HepG2 (cell line): ENCODE data around the gene ICAM5. TPM values are rescaled to one million over a fixed set of nuclear protein-coding genes. Genes with fewer than 3 reads are reported as not detected.

Experiments
- ATAC-seq: fragments of 200-7000 bp; cut with Tn5 transposase; 3 replicates; pipeline ENCODE4 v1.9.1; 2020; ENCODE audit warnings: mild to moderate bottlenecking, moderate library complexity
- BruUV-seq: library from RNA; stranded (reverse); fragments of 400-500 nt; replicated peaks from 2 replicates; lab custom pipeline; 2021; lab: Mats Ljungman, UMichigan
- CTCF ChIA-PET: fragments of 300-600 bp; formaldehyde crosslinking; extraction: SDS; loops from one replicate; lab custom pipeline; 2021; ENCODE audit warnings: low total read pairs, inconsistent platforms, low intra/inter-chr PET ratio; lab: Yijun Ruan, JAX
- POLR2A ChIA-PET: fragments of 350-600 bp; sonication (Branson Sonifier 250); formaldehyde crosslinking; loops from one replicate; lab custom pipeline; 2020; ENCODE audit warnings: antibody characterized with exemption, inconsistent platforms; lab: Yijun Ruan, JAX
- DNase-seq: peaks from one replicate; pipeline ENCODE4 v3.0.0-alpha.2; 2015; ENCODE audit warnings: low spot score
- FAIRE-seq: peaks from 3 replicates; lab custom pipeline; 2011; peaks lifted over from hg19 to GRCh38; lab: Jason Lieb, UNC
- H2AFZ ChIP-seq: one replicate; pipeline ENCODE4 v1.6.1; 2011; ENCODE audit warnings: low read length, inconsistent platforms
- H3K27ac ChIP-seq: fragments of 300-600 bp; 3 replicates; pipeline ENCODE4 v1.8.0; 2011; ENCODE audit warnings: mixed run types, mild to moderate bottlenecking, mixed read lengths, low read length, inconsistent platforms; ENCODE audit not compliant: insufficient read depth; ENCODE audit errors: extremely low read length
- H3K27me3 ChIP-seq, 2 experiments: fragments of 200-600 bp in 1 of 2; 2 replicates in 1 of 2; 3 replicates in 1 of 2; pipeline versions ENCODE4 v1.6.0 to v1.8.0; 2011; ENCODE audit warnings: low read length in 2 of 2, mild to moderate bottlenecking in 2 of 2, moderate library complexity in 2 of 2, inconsistent platforms in 1 of 2; ENCODE audit not compliant: insufficient read depth in 2 of 2, control insufficient read depth in 1 of 2
- H3K36me3 ChIP-seq, 2 experiments: fragments of 200-600 bp in 1 of 2; replicated peaks in 1 of 2; 2 replicates in 1 of 2; 3 replicates in 1 of 2; pipeline versions ENCODE4 v1.5.1 to v1.8.0; 2011; ENCODE audit warnings: low read length in 2 of 2, inconsistent platforms in 1 of 2; ENCODE audit not compliant: insufficient read depth in 2 of 2, control insufficient read depth in 1 of 2
- H3K4me1 ChIP-seq: 2 replicates; pipeline ENCODE4 v1.5.1; 2012; ENCODE audit warnings: low read length, inconsistent platforms; ENCODE audit not compliant: insufficient read depth
- H3K4me2 ChIP-seq: 2 replicates; pipeline ENCODE4 v1.6.0; 2011; ENCODE audit warnings: low read depth, low read length, inconsistent platforms
- H3K4me3 ChIP-seq, 3 experiments: fragments of 200-600 bp in 1 of 3; sonication (generic), shearing (Covaris generic) in 1 of 3; replicated peaks in 1 of 3; 2 replicates each; pipeline ENCODE4 v1.5.1; 2011 to 2016; ENCODE audit warnings: low read length in 3 of 3, inconsistent platforms in 2 of 3, low read depth in 2 of 3, mild to moderate bottlenecking in 2 of 3, control low read depth in 1 of 3, mixed read lengths in 1 of 3; ENCODE audit not compliant: insufficient read depth in 1 of 3
- H3K79me2 ChIP-seq: one replicate; pipeline ENCODE4 v1.6.1; 2011; ENCODE audit warnings: low read length, inconsistent platforms; ENCODE audit not compliant: insufficient read depth
- H3K9ac ChIP-seq: 2 replicates; pipeline ENCODE4 v1.6.0; 2011; ENCODE audit warnings: mild to moderate bottlenecking, low read depth, low read length, inconsistent platforms; ENCODE audit not compliant: insufficient read depth
- H3K9me3 ChIP-seq: 2 replicates; pipeline ENCODE4 v1.5.1; 2012; ENCODE audit warnings: mild to moderate bottlenecking, low read length
- H4K20me1 ChIP-seq: 2 replicates; pipeline ENCODE4 v1.6.0; 2011; ENCODE audit warnings: inconsistent platforms, mild to moderate bottlenecking, low read length, moderate library complexity; ENCODE audit not compliant: insufficient read depth
- ATF6 ChIP-seq: sonication (generic); formaldehyde crosslinking; conservative IDR thresholded peaks from 2 replicates; pipeline ENCODE4 v1.4.0; 2020; ENCODE audit warnings: missing genetic modification reagents
- FOXA1 ChIP-seq, 2 experiments: fragments of 450-650 bp in 1 of 2; sonication (generic) in 1 of 2; formaldehyde crosslinking in 1 of 2; IDR thresholded peaks; 2 replicates each; pipeline versions ENCODE4 v1.4.0 to v1.6.1; 2016 to 2020; ENCODE audit warnings: missing genetic modification reagents in 1 of 2
- HBP1 ChIP-seq: IDR thresholded peaks from 2 replicates; pipeline ENCODE4 v1.6.1; 2016; ENCODE audit warnings: low read depth, control low read depth
- KMT2B ChIP-seq: IDR thresholded peaks from 2 replicates; pipeline ENCODE4 v1.6.1; 2016; ENCODE audit warnings: missing genetic modification reagents, missing compliant biosample characterization
- NFAT5 ChIP-seq: sonication (generic); formaldehyde crosslinking; IDR thresholded peaks from 2 replicates; pipeline ENCODE4 v1.4.0; 2020; ENCODE audit warnings: missing genetic modification reagents
- NFATC3 ChIP-seq: sonication (generic); formaldehyde crosslinking; IDR thresholded peaks from 2 replicates; pipeline ENCODE4 v1.5.1; 2020; ENCODE audit warnings: mild to moderate bottlenecking, missing genetic modification reagents
- ZBTB33 ChIP-seq: sonication (generic); formaldehyde crosslinking; IDR thresholded peaks from 2 replicates; pipeline ENCODE4 v1.4.0; 2020; ENCODE audit warnings: missing genetic modification reagents
- ZNF230 ChIP-seq: sonication (generic); formaldehyde crosslinking; IDR thresholded peaks from 2 replicates; pipeline ENCODE4 v1.4.0; 2020; ENCODE audit warnings: mild to moderate bottlenecking, missing genetic modification reagents
- ZNF337 ChIP-seq: sonication (generic); formaldehyde crosslinking; IDR thresholded peaks from 2 replicates; pipeline ENCODE4 v1.5.1; 2020; ENCODE audit warnings: missing genetic modification reagents, low read depth, mild to moderate bottlenecking, borderline replicate concordance
- ZNF558 ChIP-seq: sonication (generic); formaldehyde crosslinking; IDR thresholded peaks from 2 replicates; pipeline ENCODE4 v1.9.0; 2022; ENCODE audit warnings: mild to moderate bottlenecking, missing genetic modification reagents, borderline replicate concordance
- WGBS: methylation state at CpG from one replicate; pipeline ENCODE4 v1.1.6; 2017; ENCODE audit warnings: low lambda C conversion rate; 5-methylcytosine and 5-hydroxymethylcytosine counted together
- in situ Hi-C: cut with HindIII; loops from 2 replicates; pipeline ENCODE4 v1.10.0; 2017; ENCODE audit warnings: low pct_unique_long_range_greater_than_20kb; ENCODE audit not compliant: extremely low pct_ligation_motif_present
- intact Hi-C: fragments of 100-400 bp; cut with micrococcal nuclease; formaldehyde crosslinking; loops from one replicate; pipeline ENCODE4 v1.10.0; 2022; ENCODE audit not compliant: unreplicated experiment
- polyA plus RNA-seq, 8 experiments: library from polyadenylated mRNA; depleted of rRNA in 3 of 8; stranded (reverse) in 7 of 8; unstranded in 1 of 8; fragments of >200 nt; fragmentation: Illumina TruSeq in 4 of 8; extraction: Trizol in 4 of 8; gene quantifications; 2 replicates each; pipeline versions ENCODE4 v1.2.1 to v1.2.3, GENCODE V29; 2011 to 2016; ENCODE audit warnings: low read depth in 4 of 8, missing spikeins in 1 of 8, mixed read lengths in 1 of 8; ENCODE audit not compliant: insufficient read depth in 1 of 8
- total RNA-seq, 5 experiments: library from RNA; depleted of rRNA; stranded (reverse); fragments of >200 nt; fragmentation: Illumina TruSeq; extraction: Trizol; gene quantifications; 2 replicates each; pipeline ENCODE4 v1.2.3, GENCODE V29; 2016; ENCODE audit warnings: low read depth in 1 of 5

The ICAM5 gene
- total and polyA plus RNA-seq, 2 of the 13 experiments (the other 11 are each of a cell fraction or from before 2014, with no cell fraction given): 0.46 to 1.6 TPM

- Histone ChIP-seq H2AFZ (no peak overlapping the region), H3K4me1 (peaks cover 53% of the 10 kb centered on the region), H3K9ac (peak overlapping the region; percentile 81), H4K20me1 (peaks cover 12% of the 10 kb centered on the region; the same call in 1 of the 2 replicates), H3K27me3 (peaks cover 0 to 3% of the 10 kb centered on the region in 2 experiments; a peak in 2 of 5 replicates), H3K4me2 (peak overlapping the region; percentile 98), H3K27ac (peak overlapping the region; percentile 95), H3K79me2 (peaks cover 37% of the 10 kb centered on the region), H3K36me3 (peaks cover 6 to 12% of the 10 kb centered on the region in 2 experiments), H3K4me3 (peak overlapping the region; percentile 77 to 89 (median 86)), H3K9me3 (no peaks in the 10 kb centered on the region)
- POLR2A ChIA-PET: interaction anchor here (0.6 to 6.9 kb wide), 18 partner anchors 10 to 501 kb away, joined by 3 to 79 read pairs (median 5); partner anchors contain the start of genes CDC37, FDX2, ICAM1 and ICAM4
- WGBS: 2% methylated on average over 41 of the region's 59 CpGs
- ATAC-seq: peak; percentile 77
- FAIRE-seq: peak; percentile 46
- CTCF ChIA-PET: interaction anchor here (0.8 kb wide), 1 partner anchor 54 kb away, joined by 3 read pairs; no protein-coding TSS in a partner anchor
- no TSS peak for BruUV-seq
- in situ Hi-C loops (loop anchor here (5.0 kb wide), 1 partner anchor 48 kb away; the partner anchor contains the start of gene TYK2), intact Hi-C loops (loop anchor here (2.0 to 5.0 kb wide), 2 partner anchors 53 to 66 kb away; no protein-coding TSS in a partner anchor)
- DNase-seq: peak; percentile 93
- no peak for TF ChIP-seq FOXA1 (IDR thresholded peaks at IDR 0.05)
- no peak for TF ChIP-seq FOXA1 (CRISPR knock-in tag; IDR thresholded peaks at IDR 0.05)
- no peak for TF ChIP-seq KMT2B (CRISPR knock-in tag)
- no peak for TF ChIP-seq ZNF230 (CRISPR knock-in tag)
- no peak for TF ChIP-seq ATF6 (CRISPR knock-in tag)
- TF ChIP-seq ZNF337 (CRISPR knock-in tag): no peak
- TF ChIP-seq HBP1: no peak
- TF ChIP-seq NFAT5 (CRISPR knock-in tag): no peak
- no peak for TF ChIP-seq ZBTB33 (CRISPR knock-in tag)
- TF ChIP-seq ZNF558 (CRISPR knock-in tag): 0 out of 2 replicates have a peak, but pooled peaks have one; percentile 35
- TF ChIP-seq NFATC3 (CRISPR knock-in tag): no peak
Measured at GRCh38 chr19:10334588-10335351, 45.0 kb downstream of the ICAM5 start.
